A673 (cell line): ENCODE measurements around the gene AQP3. TPM values are rescaled to one million over a fixed set of nuclear protein-coding genes. Genes with fewer than 3 reads are reported as not detected.

Experiments
- BruUV-seq: library from RNA; stranded (reverse); fragments of 400-500 nt; replicated peaks from 2 replicates; lab custom pipeline; 2021; lab: Mats Ljungman, UMichigan
- CTCF ChIA-PET: fragments of 300-600 bp; sonication (Branson Sonifier 250); formaldehyde crosslinking; loops from one replicate; lab custom pipeline; 2022; ENCODE audit warnings: antibody characterized with exemption; lab: Charles Lee
- POLR2A ChIA-PET: fragments of 300-600 bp; sonication (Branson Sonifier 250); formaldehyde crosslinking; loops from one replicate; lab custom pipeline; 2022; ENCODE audit warnings: antibody characterized with exemption; ENCODE audit not compliant: low non-redundant PET; lab: Charles Lee
- DNase-seq: peaks from one replicate; pipeline ENCODE4 v3.0.0-alpha.2; 2015; ENCODE audit warnings: low spot score
- H3K27ac ChIP-seq: fragments of 200-600 bp; sonication (generic); 2 replicates; pipeline ENCODE4 v1.5.1; 2016; ENCODE audit warnings: mixed run types, low read depth, mild to moderate bottlenecking, mixed read lengths, antibody characterized with exemption, low read length; ENCODE audit not compliant: poor library complexity, severe bottlenecking
- H3K27me3 ChIP-seq: fragments of 200-600 bp; sonication (generic); replicated peaks from 2 replicates; pipeline ENCODE4 v1.6.1; 2017; ENCODE audit warnings: mixed run types, low read depth, mild to moderate bottlenecking, mixed read lengths, antibody characterized with exemption, low read length; ENCODE audit not compliant: insufficient read depth, poor library complexity
- H3K36me3 ChIP-seq: fragments of 200-600 bp; sonication (generic); 2 replicates; pipeline ENCODE4 v1.6.1; 2016; ENCODE audit warnings: mixed run types, mild to moderate bottlenecking, mixed read lengths, antibody characterized with exemption, low read length; ENCODE audit not compliant: insufficient read depth, poor library complexity, severe bottlenecking
- H3K4me1 ChIP-seq: fragments of 200-600 bp; sonication (generic); 2 replicates; pipeline ENCODE4 v1.6.1; 2017; ENCODE audit warnings: mixed run types, mild to moderate bottlenecking, mixed read lengths, antibody characterized with exemption, low read length; ENCODE audit not compliant: insufficient read depth, poor library complexity, severe bottlenecking
- H3K4me3 ChIP-seq: fragments of 200-600 bp; sonication (generic); 2 replicates; pipeline ENCODE4 v1.5.1; 2016; ENCODE audit warnings: low read depth, mixed run types, mild to moderate bottlenecking, mixed read lengths, low read length; ENCODE audit not compliant: poor library complexity, severe bottlenecking
- H3K9me3 ChIP-seq: fragments of 200-600 bp; sonication (generic); 2 replicates; pipeline ENCODE4 v1.6.1; 2016; ENCODE audit warnings: mixed run types, low read depth, mild to moderate bottlenecking, mixed read lengths, antibody characterized with exemption, low read length; ENCODE audit not compliant: poor library complexity, severe bottlenecking
- CTCF ChIP-seq: fragments of 300-800, 200-600 bp; sonication (generic); conservative IDR thresholded peaks from 2 replicates; pipeline ENCODE4 v1.5.1; 2017; ENCODE audit warnings: low read depth, mild to moderate bottlenecking, antibody characterized with exemption, low read length, moderate library complexity, mixed read lengths
- EZH2 ChIP-seq: fragments of 200-600 bp; sonication (generic); IDR thresholded peaks from 2 replicates; pipeline ENCODE4 v1.6.1; 2017; ENCODE audit warnings: borderline replicate concordance, low read depth, mild to moderate bottlenecking, mixed read lengths, antibody characterized with exemption, low read length; ENCODE audit not compliant: poor library complexity, severe bottlenecking
- intact Hi-C: fragments of 100-400 bp; cut with micrococcal nuclease; formaldehyde crosslinking; loops from one replicate; pipeline ENCODE4 v1.10.0; 2022; ENCODE audit not compliant: unreplicated experiment
- total RNA-seq: library from RNA; stranded (reverse); gene quantifications from 2 replicates; pipeline ENCODE4 v1.2.3, GENCODE V29; 2021

The AQP3 gene
- total RNA-seq, 1 experiment from 2014 or later, result 0.43 TPM

DNA sequence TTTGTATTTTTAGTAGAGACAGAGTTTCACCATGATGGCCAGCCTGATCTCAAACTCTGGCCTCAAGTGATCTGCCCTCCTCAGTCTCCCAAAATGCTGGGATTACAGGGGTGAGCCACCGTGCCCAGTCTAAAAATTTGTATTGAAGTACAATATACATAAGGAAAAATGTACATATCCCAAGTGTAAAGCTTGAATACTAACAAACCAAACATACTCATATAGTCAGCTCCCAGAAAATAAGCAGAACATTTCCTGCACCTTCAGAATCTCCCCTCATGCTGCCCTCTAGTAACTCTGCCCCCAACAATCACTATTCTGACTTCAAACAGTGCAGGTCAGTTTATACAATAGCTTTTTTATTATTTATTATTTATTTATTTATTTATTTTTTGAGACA, 28.0 kb upstream of the AQP3 start:
- no peak for TF ChIP-seq CTCF
- no peak for TF ChIP-seq EZH2
- intact Hi-C loops, result no loop called here
- DNase-seq, result no peak
- ChIA-PET CTCF (no interaction called here), POLR2A (interaction anchor here (0.5 kb wide), 1 partner anchor 42 kb away, joined by 3 read pairs; no protein-coding TSS in a partner anchor)
- Histone ChIP-seq H3K4me3 (no peak overlapping the region), H3K27ac (no peak overlapping the region), H3K27me3 (no peaks in the 10 kb centered on the region), H3K4me1 (no peaks in the 10 kb centered on the region), H3K9me3 (no peaks in the 10 kb centered on the region), H3K36me3 (peaks cover 6% of the 10 kb centered on the region)
- no TSS peak for BruUV-seq

GRCh38 chr9:33473643-33474352, 26.4 kb upstream of the AQP3 start, which contains the start of gene NOL6:
Gene NOL6 (minus strand): TSS chr9:33473924. CDS start chr9:33473842, 82 bp downstream.
- TF ChIP-seq CTCF (no peak), EZH2 (no peak)
- BruUV-seq, result no TSS peak
- Histone ChIP-seq H3K36me3 (peaks cover 17% of the 10 kb centered on the region), H3K9me3 (no peaks in the 10 kb centered on the region), H3K4me1 (no peaks in the 10 kb centered on the region), H3K4me3 (peak within 1 kb of the TSS; percentile 86), H3K27ac (peak within 1 kb of the TSS; percentile 57), H3K27me3 (no peaks in the 10 kb centered on the region)
- intact Hi-C loops, result no loop called here
- ChIA-PET CTCF (interaction anchor here (0.6 to 1.4 kb wide), 3 partner anchors 21 to 133 kb away, joined by 3 to 6 read pairs (median 5); partner anchors contain the start of gene AQP3), POLR2A (interaction anchor here (0.5 to 0.6 kb wide), 2 partner anchors 151 to 449 kb away, joined by 3 to 8 read pairs; partner anchors contain the start of gene DNAJA1)
- peak; percentile 99 for DNase-seq

DNA sequence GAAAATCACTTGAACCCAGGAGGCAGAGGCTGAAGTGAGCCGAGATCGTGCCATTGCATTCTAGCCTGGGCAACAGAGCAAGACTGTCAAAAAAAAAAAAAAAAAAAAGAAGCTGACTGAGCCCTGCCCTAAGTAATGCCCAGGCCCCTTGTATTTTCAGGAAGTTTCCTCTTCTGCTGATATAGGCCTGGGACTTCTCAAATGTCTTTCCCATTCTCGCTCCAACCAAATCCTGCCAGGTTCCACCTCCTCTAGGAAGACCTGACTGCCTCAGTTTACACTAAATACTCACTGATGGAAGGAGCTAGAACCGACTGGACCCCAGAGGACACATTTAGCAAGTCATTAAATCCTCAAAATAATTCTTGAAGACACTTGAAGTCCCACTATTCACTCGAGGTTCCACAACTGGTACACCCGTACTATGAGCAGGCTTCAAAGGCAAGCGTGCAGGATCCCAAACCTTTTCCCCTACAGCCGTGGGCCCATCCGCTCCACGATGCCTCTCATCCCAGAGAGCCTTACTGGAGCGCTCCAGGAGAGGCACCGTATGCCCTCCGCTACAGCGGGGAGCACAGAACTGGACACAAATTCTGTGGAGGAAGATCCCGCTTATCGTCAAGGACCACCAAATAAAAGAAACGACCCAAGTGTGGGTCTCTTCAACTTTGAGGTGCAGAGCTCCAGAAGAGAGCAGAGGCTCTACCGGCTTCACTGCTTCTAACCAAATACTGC, 25.7 kb upstream of the AQP3 start:
- POLR2A ChIA-PET, result no interaction called here
- no peak for DNase-seq
- Histone ChIP-seq H3K9me3 (no peaks in the 10 kb centered on the region), H3K27ac (peak overlapping the region; percentile 57), H3K4me3 (peak overlapping the region; percentile 86), H3K4me1 (no peaks in the 10 kb centered on the region), H3K27me3 (no peaks in the 10 kb centered on the region), H3K36me3 (peaks cover 25% of the 10 kb centered on the region)
- BruUV-seq, result TSS peak; percentile 78
- intact Hi-C loops, result no loop called here
- CTCF ChIA-PET, result interaction anchor here (1.1 to 1.4 kb wide), 3 partner anchors 20 to 26 kb away, joined by 4 to 6 read pairs (median 5); partner anchors contain the start of gene AQP3
- TF ChIP-seq CTCF (no peak), EZH2 (no peak)
